Transverse colon (tissue), 4 donors: Measurements from ENCODE around the gene OLFML2A. TPM values are rescaled to one million over a fixed set of nuclear protein-coding genes. Genes with fewer than 3 reads are reported as not detected.

Experiments used
- DNase-seq: peaks from one replicate; pipeline ENCODE4 v3.0.0-alpha.2; 2019
- H3K27ac ChIP-seq, 4 donors: fragments of 200-600 bp; sonication (generic); 2 replicates each; pipeline ENCODE4 v1.5.1; 2016 to 2018; ENCODE audit warnings: inconsistent platforms in 4 of 4
- H3K27me3 ChIP-seq: fragments of 200-600 bp; sonication (generic); 2 replicates; pipeline ENCODE4 v1.5.1; 2017; ENCODE audit warnings: inconsistent platforms
- H3K36me3 ChIP-seq, 4 donors: fragments of 200-600 bp; sonication (generic); 2 replicates each; pipeline ENCODE4 v1.5.1; 2017 to 2019; ENCODE audit warnings: inconsistent platforms in 4 of 4
- H3K4me1 ChIP-seq, 4 donors: fragments of 200-600 bp; sonication (generic); 2 replicates each; pipeline ENCODE4 v1.5.1; 2017 to 2020; ENCODE audit warnings: inconsistent platforms in 4 of 4
- H3K4me3 ChIP-seq, 4 donors: fragments of 200-600 bp; sonication (generic); 1 replicate in 1 of 4; 2 replicates in 3 of 4; pipeline versions ENCODE4 v1.5.1 to v1.6.1; 2017 to 2019; ENCODE audit warnings: inconsistent platforms in 4 of 4
- H3K9me3 ChIP-seq, 2 donors: fragments of 200-600 bp; sonication (generic); 2 replicates each; pipeline ENCODE4 v1.5.1; 2017 to 2019; ENCODE audit warnings: inconsistent platforms in 2 of 2
- EP300 ChIP-seq: sonication (generic); formaldehyde crosslinking; IDR thresholded peaks from one replicate; pipeline ENCODE4 v1.6.1; 2017; ENCODE audit warnings: antibody characterized with exemption, low read depth
- POLR2A ChIP-seq: fragments of 450-650 bp; IDR thresholded peaks from one replicate; pipeline ENCODE4 v1.6.1; 2016; ENCODE audit warnings: antibody characterized with exemption, mild to moderate bottlenecking, moderate library complexity
- POLR2AphosphoS5 ChIP-seq, 3 donors: sonication (generic); formaldehyde crosslinking; IDR thresholded peaks; one replicate each; pipeline ENCODE4 v1.6.1; 2016; ENCODE audit warnings: antibody characterized with exemption in 3 of 3
- WGBS, 2 donors: methylation state at CpG; one replicate each; pipeline ENCODE4 v1.1.5; 2018; ENCODE audit warnings: low coverage in 1 of 2; 5-methylcytosine and 5-hydroxymethylcytosine counted together
- in situ Hi-C, 4 donors: fragments of 200-750 bp; cut with MboI; loops; one replicate each; pipeline versions ENCODE4 v1.15.0 to v1.15.1; 2017; ENCODE audit warnings: low sequenced_read_pairs in 3 of 4, low pct_ligation_motif_present in 1 of 4, low pct_unique_long_range_greater_than_20kb in 1 of 4
- intact Hi-C: fragments of 100-400 bp; cut with DNase I; formaldehyde crosslinking; loops from one replicate; pipeline ENCODE4 v1.15.1; 2023; ENCODE audit warnings: low total_unique reads
- total RNA-seq, 4 donors: library from RNA; depleted of rRNA; stranded (reverse); fragments of >200 nt; gene quantifications; one replicate each; pipeline ENCODE4 v1.1.0, GENCODE V29; 2016
- TF ChIP-seq, protein P1 (sequence below), 5 experiments: fragments of 200-600 bp in 3 of 5; fragments of 450-650 bp in 2 of 5; sonication (generic) in 3 of 5; IDR thresholded peaks; 1 replicate in 2 of 5; 2 replicates in 3 of 5; pipeline ENCODE4 v1.5.1; 2016 to 2017; ENCODE audit warnings: antibody characterized with exemption in 5 of 5, inconsistent platforms in 3 of 5, mild to moderate bottlenecking in 2 of 5, moderate library complexity in 1 of 5

Gene OLFML2A
- total RNA-seq, 4 donors from 2014 or later: 9.4 to 59.1 (median 16.0) TPM

GRCh38 chr9:124813501-124814163 is 36.7 kb downstream of the OLFML2A start:
- WGBS, 2 donors: 50 to 78% methylated on average over 1 to 11 of the region's 11 CpGs
- Histone ChIP-seq H3K27me3 (no peaks in the 10 kb centered on the region), H3K27ac (peak overlapping the region; percentile 13 to 83 (median 77)), H3K4me1 (peaks cover 11 to 26% (median 24%) of the 10 kb centered on the region in 4 donors), H3K4me3 (no peak overlapping the region), H3K36me3 (no peaks in the 10 kb centered on the region), H3K9me3 (no peaks in the 10 kb centered on the region)
- in situ Hi-C loops (no loop called here), intact Hi-C loops (no loop called here)
- TF ChIP-seq POLR2A: no peak
- no peak for DNase-seq

GRCh38 chr9:124814164-124814535 is 37.2 kb downstream of the OLFML2A start:
- in situ Hi-C loops (no loop called here), intact Hi-C loops (no loop called here)
- no peak for DNase-seq
- Histone ChIP-seq H3K4me3 (no peak overlapping the region), H3K27me3 (no peaks in the 10 kb centered on the region), H3K4me1 (peaks cover 11 to 26% (median 24%) of the 10 kb centered on the region in 4 donors), H3K36me3 (no peaks in the 10 kb centered on the region), H3K27ac (peak overlapping the region in 3 of 4 donors; percentile 74 to 83 (median 80)), H3K9me3 (no peaks in the 10 kb centered on the region)
- 72 to 90% methylated on average over 3 to 5 of the region's 5 CpGs for WGBS, 2 donors
- TF ChIP-seq EP300 (no peak), POLR2A (no peak), POLR2AphosphoS5 (IDR thresholded peaks at IDR 0.05) (no peak)
- TF ChIP-seq, protein P1, sequence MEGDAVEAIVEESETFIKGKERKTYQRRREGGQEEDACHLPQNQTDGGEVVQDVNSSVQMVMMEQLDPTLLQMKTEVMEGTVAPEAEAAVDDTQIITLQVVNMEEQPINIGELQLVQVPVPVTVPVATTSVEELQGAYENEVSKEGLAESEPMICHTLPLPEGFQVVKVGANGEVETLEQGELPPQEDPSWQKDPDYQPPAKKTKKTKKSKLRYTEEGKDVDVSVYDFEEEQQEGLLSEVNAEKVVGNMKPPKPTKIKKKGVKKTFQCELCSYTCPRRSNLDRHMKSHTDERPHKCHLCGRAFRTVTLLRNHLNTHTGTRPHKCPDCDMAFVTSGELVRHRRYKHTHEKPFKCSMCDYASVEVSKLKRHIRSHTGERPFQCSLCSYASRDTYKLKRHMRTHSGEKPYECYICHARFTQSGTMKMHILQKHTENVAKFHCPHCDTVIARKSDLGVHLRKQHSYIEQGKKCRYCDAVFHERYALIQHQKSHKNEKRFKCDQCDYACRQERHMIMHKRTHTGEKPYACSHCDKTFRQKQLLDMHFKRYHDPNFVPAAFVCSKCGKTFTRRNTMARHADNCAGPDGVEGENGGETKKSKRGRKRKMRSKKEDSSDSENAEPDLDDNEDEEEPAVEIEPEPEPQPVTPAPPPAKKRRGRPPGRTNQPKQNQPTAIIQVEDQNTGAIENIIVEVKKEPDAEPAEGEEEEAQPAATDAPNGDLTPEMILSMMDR (IDR thresholded peaks at IDR 0.05): no peak

GRCh38 chr9:124815601-124816000 is 38.7 kb downstream of the OLFML2A start:
- no peaks in the 10 kb centered on the region for H3K36me3 ChIP-seq
- intact Hi-C loops (no loop called here), in situ Hi-C loops (no loop called here)
- WGBS, 2 donors: 78 to 83% methylated on average over 4 to 5 of the region's 5 CpGs
- no peaks in the 10 kb centered on the region for H3K27me3 ChIP-seq
- no peak overlapping the region for H3K4me3 ChIP-seq
- H3K4me1 ChIP-seq: peaks cover 11 to 26% (median 24%) of the 10 kb centered on the region in 4 donors
- H3K27ac ChIP-seq: no peak overlapping the region
- TF ChIP-seq, protein P1 (IDR thresholded peaks at IDR 0.05): no peak
- TF ChIP-seq POLR2A: no peak
- no peaks in the 10 kb centered on the region for H3K9me3 ChIP-seq
- no peak for DNase-seq

DNA sequence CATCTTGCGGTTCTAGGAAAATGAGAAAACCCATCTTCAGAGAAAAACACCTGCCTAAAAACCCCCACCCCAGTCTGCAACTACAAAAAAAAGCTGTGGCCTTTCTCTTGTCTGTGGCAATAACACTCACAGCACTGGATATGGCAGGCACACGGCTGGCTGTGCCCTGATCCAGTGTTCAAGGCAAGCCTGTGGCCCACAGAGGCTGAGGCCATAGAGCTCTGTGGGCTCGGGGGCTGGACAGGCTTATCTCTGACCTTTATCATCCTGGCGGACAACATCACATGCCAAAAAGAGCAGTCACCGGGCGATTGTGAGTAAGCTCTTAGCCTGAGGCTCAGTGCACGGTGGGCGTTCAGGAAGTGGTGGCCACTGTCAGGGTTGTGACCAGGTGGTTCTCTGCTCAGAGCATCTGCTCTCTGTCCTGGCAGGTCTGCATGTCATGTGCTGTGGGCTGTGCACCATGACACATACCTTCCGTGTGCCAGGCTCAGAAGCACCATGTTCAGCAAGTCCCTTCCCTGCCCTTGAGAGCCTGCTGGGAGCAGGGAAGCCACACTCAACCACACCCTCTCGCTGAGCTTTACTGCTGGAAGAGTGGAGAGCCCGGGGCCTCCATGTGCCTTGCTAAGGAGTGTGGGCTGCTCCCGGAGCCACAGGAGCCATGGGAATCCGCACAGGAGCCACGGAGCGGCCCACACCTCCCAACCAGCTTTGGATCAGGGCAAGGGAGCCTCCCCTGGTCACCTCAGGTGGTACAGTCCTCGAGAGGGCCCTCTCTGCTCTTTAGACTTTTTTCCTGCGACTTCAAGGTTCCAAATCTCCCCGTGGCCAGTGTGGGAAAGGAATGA is 41.7 kb downstream of the OLFML2A start:
- intact Hi-C loops: no loop called here
- in situ Hi-C loops: no loop called here
- Histone ChIP-seq H3K36me3 (no peaks in the 10 kb centered on the region), H3K27me3 (no peaks in the 10 kb centered on the region), H3K4me3 (no peak overlapping the region), H3K4me1 (peaks cover 0 to under 1% (median 0%) of the 10 kb centered on the region in 4 donors), H3K27ac (no peak overlapping the region), H3K9me3 (no peaks in the 10 kb centered on the region)
- no peak for DNase-seq
- TF ChIP-seq POLR2A: no peak
- TF ChIP-seq, protein P1 (IDR thresholded peaks at IDR 0.05): no peak
- no peak for TF ChIP-seq EP300
- no peak for TF ChIP-seq POLR2AphosphoS5 (IDR thresholded peaks at IDR 0.05)
- 66% methylated on average over 17 of the region's 18 CpGs; no CpG with 5 or more reads in 1 of the 2 donors for WGBS, 2 donors
